ENCODE results near the gene FKBP2.
A peak's percentile ranks its signal among the peaks of the same experiment; 100 is the strongest.

Gene FKBP2

DNA sequence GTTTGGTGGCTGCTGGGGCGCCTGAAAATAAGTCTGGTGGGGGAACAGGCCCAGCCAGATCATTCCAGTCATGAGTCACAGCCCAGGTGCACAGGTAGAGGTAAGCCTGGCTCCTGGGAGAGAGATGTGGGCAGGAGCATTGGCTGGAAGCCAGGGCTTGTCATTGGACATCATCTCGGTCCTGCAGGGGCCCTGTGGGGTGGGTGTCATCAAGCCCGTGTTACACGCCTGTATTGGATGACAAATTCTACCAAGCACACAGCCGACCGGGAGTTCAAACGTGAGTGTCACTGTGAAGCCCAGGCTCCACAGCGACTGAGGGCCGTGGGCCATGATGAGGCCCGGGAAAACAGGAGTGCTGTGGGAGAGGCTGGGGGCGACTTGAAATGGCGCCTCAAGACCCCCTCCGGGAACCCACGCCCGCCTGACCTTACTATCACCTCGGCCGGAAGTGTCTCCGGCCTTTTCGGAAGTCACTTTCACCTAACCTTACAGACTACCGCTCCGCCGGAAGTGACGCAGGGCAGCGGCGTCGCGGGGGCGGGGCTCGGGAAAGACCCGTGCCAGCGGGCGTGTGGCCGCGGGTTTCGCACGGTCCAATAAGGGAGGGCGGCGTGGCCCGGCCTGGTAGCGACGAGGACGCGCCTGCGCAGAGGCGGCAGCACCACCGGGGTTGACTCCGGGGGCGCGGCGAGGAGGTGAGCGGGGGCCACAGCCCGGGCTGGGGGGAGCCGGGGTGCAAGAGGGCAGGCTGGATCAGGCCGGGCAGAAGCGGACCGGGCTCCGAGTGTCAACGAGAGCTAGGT is at the start of gene FKBP2:
FKBP2 (plus strand) TSS at position 661 of the 806 bp plus-strand sequence. CDS start 1,293 bp downstream, outside the sequence.
- peaks cover 40% of the 10 kb centered on the region for H3K4me1 Mint-ChIP-seq
- H3K27me3 Mint-ChIP-seq: no peaks in the 10 kb centered on the region
- H3K27ac Mint-ChIP-seq: peak within 1 kb of the TSS; percentile 93
- H3K9me3 Mint-ChIP-seq: no peaks in the 10 kb centered on the region
- ATAC-seq (peak; percentile 60), DNase-seq (peak; percentile 99)
- H3K4me3 Mint-ChIP-seq: peak within 1 kb of the TSS; percentile 87
- peaks cover 19% of the 10 kb centered on the region for H3K36me3 Mint-ChIP-seq (ENCODE audit: low read depth)

DNA sequence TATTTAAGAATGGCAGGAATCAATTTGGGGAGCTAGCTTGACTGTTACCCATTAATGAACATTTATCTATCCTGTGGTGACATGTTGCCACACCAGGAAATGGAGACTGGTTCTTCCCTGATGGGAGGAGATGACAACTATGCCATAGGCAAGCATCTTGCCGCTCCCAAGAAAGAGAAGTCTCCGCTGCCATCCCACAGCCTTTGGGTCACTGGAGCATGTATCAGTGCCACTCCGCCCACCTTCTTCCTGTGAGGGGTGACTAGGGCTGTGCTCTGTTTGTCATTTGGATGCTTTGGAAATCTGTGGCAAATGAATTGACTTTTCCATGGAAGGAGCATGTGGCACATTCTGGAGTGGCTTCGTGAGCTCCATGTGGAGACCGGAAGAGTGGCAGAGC is 48.5 kb upstream of the FKBP2 start:
- peaks cover 64% of the 10 kb centered on the region for H3K36me3 Mint-ChIP-seq (ENCODE audit: low read depth)
- H3K27me3 Mint-ChIP-seq: no peaks in the 10 kb centered on the region
- ATAC-seq: no peak
- no peaks in the 10 kb centered on the region for H3K9me3 Mint-ChIP-seq
- peaks cover 44% of the 10 kb centered on the region for H3K4me1 Mint-ChIP-seq
- H3K27ac Mint-ChIP-seq: no peak overlapping the region
- no peak for DNase-seq
- no peak overlapping the region for H3K4me3 Mint-ChIP-seq

DNA sequence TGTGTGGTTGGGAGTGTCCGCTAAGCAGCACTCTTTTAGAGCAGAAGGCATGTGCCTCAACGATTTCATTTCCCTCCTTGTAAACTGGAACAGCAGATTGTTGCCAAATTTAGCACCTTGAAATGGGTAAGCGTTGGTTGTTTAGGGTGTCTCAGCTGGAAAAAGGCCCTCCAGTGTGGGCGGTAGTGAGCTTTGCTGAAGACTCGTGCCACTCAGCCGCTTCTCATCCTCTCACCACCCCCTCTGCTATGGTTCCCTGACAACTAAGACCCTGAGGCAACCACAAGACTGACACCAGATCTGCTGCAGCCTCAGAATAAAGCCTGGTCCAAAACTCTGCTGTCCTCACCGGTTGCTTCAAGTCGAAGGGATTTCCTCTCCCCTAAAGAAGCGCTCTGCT is 44.3 kb upstream of the FKBP2 start:
- no peaks in the 10 kb centered on the region for H3K9me3 Mint-ChIP-seq
- no peak overlapping the region for H3K27ac Mint-ChIP-seq
- H3K36me3 Mint-ChIP-seq (ENCODE audit: low read depth): peaks cover 80% of the 10 kb centered on the region

DNA sequence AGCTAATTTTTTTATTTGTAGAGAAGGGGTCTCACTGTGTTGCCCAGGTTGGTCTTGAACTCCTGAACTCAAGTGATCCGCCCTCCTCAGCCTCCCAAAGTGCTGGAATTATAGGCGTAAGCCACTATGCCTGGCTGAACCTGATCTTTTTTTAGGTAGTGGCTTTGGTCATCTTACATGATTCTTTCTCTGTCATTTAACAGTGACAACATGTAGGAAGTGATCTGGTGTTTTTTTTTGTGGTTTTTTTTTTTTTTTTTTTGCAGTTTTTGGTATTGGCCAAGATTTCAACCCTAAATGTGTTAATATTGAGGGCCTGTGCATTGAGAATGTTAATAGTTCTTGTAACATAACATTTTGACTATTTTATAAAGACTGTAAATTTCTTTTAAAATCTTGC is 42.4 kb upstream of the FKBP2 start:
- ATAC-seq: no peak
- H3K27ac Mint-ChIP-seq: no peak overlapping the region
- no peak for DNase-seq
- H3K4me3 Mint-ChIP-seq: no peak overlapping the region
- H3K4me1 Mint-ChIP-seq: peaks cover 11% of the 10 kb centered on the region
- peaks cover 83% of the 10 kb centered on the region for H3K36me3 Mint-ChIP-seq (ENCODE audit: low read depth)
- H3K9me3 Mint-ChIP-seq: no peaks in the 10 kb centered on the region
- H3K27me3 Mint-ChIP-seq: no peaks in the 10 kb centered on the region

More for the DNA sequence above, 44.3 kb upstream of the FKBP2 start:
- H3K27me3 Mint-ChIP-seq: no peaks in the 10 kb centered on the region
- H3K4me3 Mint-ChIP-seq: no peak overlapping the region
- ATAC-seq: no peak
- peaks cover 19% of the 10 kb centered on the region for H3K4me1 Mint-ChIP-seq
- no peak for DNase-seq

DNA sequence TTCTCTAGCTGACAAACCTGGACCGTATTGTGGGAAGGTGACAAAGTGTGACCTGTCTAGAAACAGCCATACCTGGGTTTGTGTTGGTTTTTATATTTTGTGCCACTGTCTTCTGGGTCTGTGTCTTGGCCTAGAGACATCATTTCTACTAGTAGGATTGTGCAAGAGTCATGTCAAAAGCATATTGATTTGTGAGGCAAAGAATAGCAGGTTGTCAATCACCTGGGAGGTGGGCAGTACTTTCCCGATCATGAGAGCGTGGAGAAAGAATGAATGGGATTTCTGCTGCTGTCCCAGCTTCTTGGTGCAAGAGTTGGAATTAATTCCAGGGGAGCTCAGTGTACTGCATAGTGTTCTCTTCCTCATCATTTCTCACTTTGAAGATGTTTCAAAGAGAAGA is 39.4 kb upstream of the FKBP2 start:
- no peaks in the 10 kb centered on the region for H3K27me3 Mint-ChIP-seq
- H3K36me3 Mint-ChIP-seq (ENCODE audit: low read depth): peaks cover 81% of the 10 kb centered on the region
- no peak overlapping the region for H3K4me3 Mint-ChIP-seq
- H3K27ac Mint-ChIP-seq: no peak overlapping the region
- peaks cover 35% of the 10 kb centered on the region for H3K4me1 Mint-ChIP-seq
- no peak for ATAC-seq
- no peaks in the 10 kb centered on the region for H3K9me3 Mint-ChIP-seq
- DNase-seq: no peak

DNA sequence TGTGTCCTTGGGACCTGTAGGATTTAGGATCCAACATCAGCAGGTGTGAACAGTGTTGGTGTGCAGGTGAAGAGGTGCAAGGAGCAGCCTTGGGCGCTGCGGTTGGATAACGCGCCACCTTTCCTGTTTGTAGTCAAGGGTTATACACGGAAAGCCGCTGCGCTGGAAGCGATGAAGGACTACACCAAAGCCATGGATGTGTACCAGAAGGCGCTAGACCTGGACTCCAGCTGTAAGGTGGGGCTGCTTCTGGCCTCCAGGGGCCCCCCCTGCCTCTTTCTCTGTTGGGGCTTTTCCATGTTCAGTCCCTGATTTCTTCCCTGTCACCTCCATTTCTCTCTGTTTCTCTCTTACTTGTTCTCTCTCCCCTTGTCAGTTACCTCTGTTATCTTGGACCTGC is 37.9 kb upstream of the FKBP2 start:
- Mint-ChIP-seq H3K27ac (no peak overlapping the region), H3K9me3 (no peaks in the 10 kb centered on the region), H3K4me3 (no peak overlapping the region), H3K27me3 (no peaks in the 10 kb centered on the region), H3K36me3 (ENCODE audit: low read depth) (peaks cover 79% of the 10 kb centered on the region), H3K4me1 (peaks cover 34% of the 10 kb centered on the region)
- DNase-seq: no peak
- no peak for ATAC-seq

DNA sequence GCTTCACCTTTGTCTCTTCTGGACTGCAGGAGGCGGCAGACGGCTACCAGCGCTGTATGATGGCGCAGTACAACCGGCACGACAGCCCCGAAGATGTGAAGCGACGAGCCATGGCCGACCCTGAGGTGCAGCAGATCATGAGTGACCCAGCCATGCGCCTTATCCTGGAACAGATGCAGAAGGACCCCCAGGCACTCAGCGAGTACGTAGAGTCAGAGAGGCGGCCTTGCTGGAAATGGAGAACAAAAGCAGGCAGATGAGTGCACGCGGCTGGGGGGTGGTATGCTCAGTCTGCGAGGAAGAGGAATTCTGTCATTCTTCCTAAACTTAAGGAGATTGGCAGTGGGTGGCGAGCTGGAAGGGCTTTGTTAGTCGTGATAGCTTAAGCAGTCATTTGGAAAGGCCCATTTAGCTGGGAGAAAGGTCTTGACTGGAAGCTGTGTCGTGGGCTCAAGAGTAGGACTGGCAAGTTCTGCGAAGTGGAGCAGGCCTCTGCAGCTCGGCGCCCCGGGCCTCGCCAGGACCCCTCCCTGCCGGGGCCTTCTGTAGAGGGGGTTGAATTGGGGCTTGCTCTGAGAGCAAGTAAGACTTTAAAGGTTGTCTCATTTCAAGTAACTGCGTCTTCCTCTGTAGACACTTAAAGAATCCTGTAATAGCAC is 37.3 kb upstream of the FKBP2 start:
- Mint-ChIP-seq H3K27me3 (no peaks in the 10 kb centered on the region), H3K27ac (peak overlapping the region; percentile 40), H3K9me3 (no peaks in the 10 kb centered on the region), H3K4me3 (no peak overlapping the region), H3K36me3 (ENCODE audit: low read depth) (peaks cover 75% of the 10 kb centered on the region), H3K4me1 (peaks cover 37% of the 10 kb centered on the region)
- ATAC-seq (no peak), DNase-seq (no peak)

DNA sequence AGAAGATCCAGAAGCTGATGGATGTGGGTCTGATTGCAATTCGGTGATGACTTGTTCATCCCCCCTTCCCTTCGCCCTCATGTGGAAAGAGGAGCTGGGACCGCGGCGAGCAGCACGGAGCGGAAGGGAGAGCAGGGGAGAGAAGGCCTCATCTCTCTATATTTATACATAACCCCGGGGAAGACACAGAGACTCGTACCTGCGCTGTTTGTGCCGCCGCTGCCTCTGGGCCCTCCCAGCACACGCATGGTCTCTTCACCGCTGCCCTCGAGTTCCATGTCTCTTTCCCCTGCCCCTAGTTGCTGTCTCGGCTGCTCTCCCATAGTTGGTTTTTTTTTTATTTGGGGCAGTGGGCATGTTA is 36.8 kb upstream of the FKBP2 start:
- Mint-ChIP-seq H3K9me3 (no peaks in the 10 kb centered on the region), H3K4me3 (no peak overlapping the region), H3K27me3 (no peaks in the 10 kb centered on the region), H3K4me1 (peaks cover 42% of the 10 kb centered on the region), H3K36me3 (ENCODE audit: low read depth) (peaks cover 77% of the 10 kb centered on the region), H3K27ac (peak overlapping the region; percentile 96)
- ATAC-seq: no peak
- no peak for DNase-seq

DNA sequence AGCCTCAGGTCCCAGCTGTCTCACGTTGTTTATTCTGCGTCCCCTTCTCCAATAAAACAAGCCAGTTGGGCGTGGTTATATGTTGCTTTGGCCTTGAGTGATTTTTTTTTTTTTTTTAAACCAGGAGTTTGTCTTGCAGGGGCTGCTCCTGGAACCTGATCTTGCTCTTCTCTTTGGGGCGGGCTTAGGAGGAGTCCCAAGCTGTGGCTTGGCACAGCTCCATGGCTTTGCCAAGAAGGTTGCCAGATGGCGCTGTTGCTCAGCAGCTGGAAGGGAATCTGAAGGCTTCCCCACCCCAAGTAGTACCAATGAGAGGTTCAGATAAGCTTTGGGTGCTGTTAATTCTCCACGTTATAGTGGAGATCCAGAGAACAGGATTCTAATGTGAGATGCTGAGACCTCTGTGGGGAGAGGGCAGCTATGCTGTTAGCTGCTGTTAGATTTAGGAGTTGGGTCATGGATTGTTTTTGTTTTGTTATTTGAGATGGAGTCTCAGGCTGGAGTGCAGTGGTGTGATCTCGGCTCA is 36.4 kb upstream of the FKBP2 start:
- peak overlapping the region; percentile 53 for H3K4me3 Mint-ChIP-seq
- ATAC-seq (peak; percentile 16), DNase-seq (peak; percentile 75)
- H3K4me1 Mint-ChIP-seq: peaks cover 46% of the 10 kb centered on the region
- peaks cover 76% of the 10 kb centered on the region for H3K36me3 Mint-ChIP-seq (ENCODE audit: low read depth)
- peak overlapping the region; percentile 96 for H3K27ac Mint-ChIP-seq
- H3K27me3 Mint-ChIP-seq: no peaks in the 10 kb centered on the region
- no peaks in the 10 kb centered on the region for H3K9me3 Mint-ChIP-seq

DNA sequence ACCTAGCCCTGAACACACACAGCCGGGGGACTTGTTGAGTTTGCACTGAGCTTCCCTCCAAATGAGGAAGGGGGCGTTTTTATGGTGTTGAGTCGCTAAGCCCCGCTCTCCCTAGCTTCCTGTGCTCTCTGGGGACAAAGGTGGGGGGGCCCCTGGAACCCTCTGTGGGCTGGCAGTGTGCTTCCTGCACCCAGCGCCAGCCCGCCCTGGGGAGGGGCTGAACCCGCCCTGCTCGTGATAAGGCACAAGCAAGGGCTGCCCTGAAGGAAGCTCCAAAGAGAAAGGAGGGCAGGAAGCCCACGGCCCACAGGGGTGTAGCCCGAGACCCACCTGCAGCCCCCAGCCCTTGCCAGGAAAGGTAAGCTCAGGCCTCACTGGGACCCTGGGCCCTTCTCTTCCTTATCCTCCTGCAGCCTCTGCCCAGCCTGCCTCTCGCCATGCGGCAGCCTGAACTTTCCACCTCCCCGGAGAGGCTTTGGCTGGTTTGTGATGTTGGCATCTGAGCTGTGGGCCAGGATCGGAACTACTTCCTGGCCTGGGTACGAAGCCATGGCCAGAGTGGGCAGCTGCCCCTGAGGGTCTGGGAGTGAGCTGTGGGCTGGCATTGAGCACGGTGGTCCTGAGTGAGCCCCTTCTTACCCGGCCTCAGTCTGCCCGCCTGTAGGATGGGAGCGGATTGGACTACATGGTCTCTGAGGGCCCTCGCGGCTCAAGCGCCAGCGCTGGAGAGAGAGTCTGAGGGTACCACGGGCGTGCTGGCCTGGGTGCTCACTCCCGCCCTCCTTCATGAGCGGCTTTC is 34.2 kb upstream of the FKBP2 start, which contains the start of gene FERMT3:
FERMT3 (plus strand) TSS at position 265 of the 799 bp plus-strand sequence. CDS start 644 bp downstream, outside the sequence.
- Mint-ChIP-seq H3K36me3 (ENCODE audit: low read depth) (peaks cover 65% of the 10 kb centered on the region), H3K27me3 (no peaks in the 10 kb centered on the region), H3K4me3 (peak within 1 kb of the TSS; percentile 93), H3K4me1 (peaks cover 50% of the 10 kb centered on the region), H3K9me3 (no peaks in the 10 kb centered on the region), H3K27ac (peak within 1 kb of the TSS; percentile 96)
- peak; percentile 62 for ATAC-seq
- peak; percentile 83 for DNase-seq

DNA sequence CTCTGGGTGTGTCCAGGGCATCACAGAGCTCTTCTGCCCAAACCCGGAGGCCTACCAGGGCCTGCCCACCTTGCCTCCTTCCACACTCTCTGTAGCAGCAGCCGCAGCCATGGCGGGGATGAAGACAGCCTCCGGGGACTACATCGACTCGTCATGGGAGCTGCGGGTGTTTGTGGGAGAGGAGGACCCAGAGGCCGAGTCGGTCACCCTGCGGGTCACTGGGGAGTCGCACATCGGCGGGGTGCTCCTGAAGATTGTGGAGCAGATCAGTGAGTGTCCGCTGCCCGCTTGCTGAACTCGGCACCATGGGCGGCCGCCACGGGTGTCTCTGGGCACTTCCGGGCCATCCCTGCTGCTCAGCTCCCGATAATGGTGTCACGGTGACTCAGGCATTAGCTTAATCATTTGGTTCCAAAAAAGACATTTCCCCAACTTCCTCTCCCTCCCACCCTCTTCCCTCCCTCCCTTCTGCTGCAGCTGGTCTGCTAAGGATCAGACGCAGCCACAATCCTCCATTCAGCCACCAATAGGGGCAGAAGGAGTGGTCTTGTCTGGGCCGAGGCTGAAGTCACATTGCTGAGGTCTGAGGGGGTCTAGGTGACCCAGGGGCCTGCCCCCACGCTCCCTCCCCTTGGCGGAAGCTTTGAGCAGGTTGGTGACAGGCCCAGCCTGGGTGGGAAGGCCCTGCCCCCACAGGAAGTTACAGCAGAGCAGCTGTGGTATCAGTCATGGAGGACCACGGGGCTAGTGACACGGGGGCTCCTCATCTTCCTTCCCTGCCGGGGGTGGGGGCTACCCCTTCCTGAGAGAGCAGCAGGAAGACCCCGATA is 33.4 kb upstream of the FKBP2 start:
- H3K4me3 Mint-ChIP-seq: peak overlapping the region; percentile 93
- H3K27me3 Mint-ChIP-seq: no peaks in the 10 kb centered on the region
- peak overlapping the region; percentile 96 for H3K27ac Mint-ChIP-seq
- H3K9me3 Mint-ChIP-seq: no peaks in the 10 kb centered on the region
- H3K4me1 Mint-ChIP-seq: peaks cover 53% of the 10 kb centered on the region
- peak; percentile 86 for DNase-seq
- ATAC-seq: peak; percentile 82
- peaks cover 66% of the 10 kb centered on the region for H3K36me3 Mint-ChIP-seq (ENCODE audit: low read depth)

DNA sequence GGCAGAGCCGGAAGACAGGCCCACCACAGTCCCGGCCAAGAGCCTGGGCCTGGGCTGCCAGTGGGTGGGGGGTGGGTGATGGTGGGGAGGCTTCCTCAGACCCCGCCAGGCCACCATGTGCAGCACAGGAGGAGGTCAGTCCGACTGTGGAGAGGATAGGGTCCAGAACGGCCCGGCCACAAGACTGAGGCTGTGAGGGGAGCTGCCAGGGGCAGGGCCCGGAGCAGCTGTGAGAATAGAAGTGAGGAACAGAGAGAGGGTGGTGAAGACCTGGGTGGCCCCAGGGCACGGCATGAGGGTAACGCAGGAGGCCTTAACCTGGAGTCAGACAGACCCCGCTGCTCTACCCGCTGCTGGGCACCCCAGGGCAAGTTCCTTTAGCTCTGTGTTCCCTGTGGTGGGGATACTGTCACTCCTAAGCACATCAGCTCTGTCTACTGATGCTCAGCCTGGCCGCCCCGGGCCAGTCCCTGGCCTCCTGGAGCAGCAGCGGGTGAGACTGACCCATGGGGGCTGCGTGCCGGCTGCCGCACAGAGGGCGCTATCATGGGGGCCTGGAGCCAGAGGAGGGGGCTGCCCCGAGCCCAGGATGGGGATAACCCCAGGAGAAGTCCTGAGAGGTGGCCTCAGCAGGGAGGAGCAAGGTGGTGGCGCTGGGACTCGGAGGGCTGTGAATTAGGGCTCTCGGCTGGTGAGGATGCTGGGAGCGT is 32.7 kb upstream of the FKBP2 start:
- Mint-ChIP-seq H3K27ac (peak overlapping the region; percentile 96), H3K27me3 (no peaks in the 10 kb centered on the region), H3K9me3 (no peaks in the 10 kb centered on the region), H3K36me3 (ENCODE audit: low read depth) (peaks cover 66% of the 10 kb centered on the region), H3K4me1 (peaks cover 56% of the 10 kb centered on the region), H3K4me3 (peak overlapping the region; percentile 93)
- DNase-seq (no peak), ATAC-seq (no peak)

DNA sequence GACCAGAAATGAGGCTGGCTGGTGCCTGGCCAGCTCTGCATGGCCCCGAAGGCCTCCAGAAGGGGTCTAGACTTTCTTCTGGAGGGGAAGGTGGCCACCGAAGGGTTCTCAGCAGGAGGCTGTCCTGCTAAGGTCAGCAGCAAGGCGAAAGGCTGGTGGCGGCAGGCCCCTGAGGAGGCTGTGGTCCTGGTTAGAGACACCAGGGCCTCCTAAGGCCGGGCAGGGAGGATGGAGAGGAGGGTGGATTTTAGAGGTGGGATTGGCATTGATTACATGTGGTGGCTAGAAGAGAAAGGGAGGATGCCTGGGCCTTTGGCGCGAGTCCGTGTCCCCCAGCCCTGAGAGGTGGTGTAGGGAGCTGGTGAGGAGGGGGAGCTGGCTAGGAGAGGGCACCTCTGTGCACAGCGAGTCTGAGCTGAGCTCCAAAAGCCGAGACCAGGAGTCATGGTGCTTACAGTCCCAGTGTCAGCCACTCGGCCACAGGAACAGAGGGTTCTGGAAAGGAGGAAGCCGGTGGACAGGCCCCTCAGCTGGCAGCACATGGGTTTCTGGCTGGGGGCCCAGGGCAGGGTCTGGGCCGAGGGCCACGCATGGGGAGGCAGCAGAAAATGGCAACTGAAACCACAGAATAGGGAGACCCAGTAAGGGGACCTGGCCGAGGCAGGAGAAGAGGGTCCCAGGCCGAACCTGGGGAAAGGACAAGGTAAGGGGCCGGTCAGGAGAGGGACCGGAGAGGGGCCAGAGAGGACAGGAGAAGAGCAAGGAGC is 31.9 kb upstream of the FKBP2 start:
- H3K36me3 Mint-ChIP-seq (ENCODE audit: low read depth): peaks cover 64% of the 10 kb centered on the region
- peak overlapping the region; percentile 96 for H3K27ac Mint-ChIP-seq
- ATAC-seq: no peak

More for the DNA sequence above, 31.9 kb upstream of the FKBP2 start:
- no peaks in the 10 kb centered on the region for H3K27me3 Mint-ChIP-seq
- no peak for DNase-seq
- H3K4me1 Mint-ChIP-seq: peaks cover 55% of the 10 kb centered on the region
- H3K4me3 Mint-ChIP-seq: peak overlapping the region; percentile 93
- H3K9me3 Mint-ChIP-seq: no peaks in the 10 kb centered on the region
